Activated CD8-positive, alpha-beta memory T cell treated with anti-CD3 and anti-CD28 coated beads for 4 hours (primary cell): Measurements from ENCODE around the gene IP6K3.

Experiments used
- DNase-seq, 2 donors: peaks; one replicate each; pipeline ENCODE4 v3.0.0-alpha.2; 2020; ENCODE audit warnings: low read depth in 2 of 2

The IP6K3 gene

DNA sequence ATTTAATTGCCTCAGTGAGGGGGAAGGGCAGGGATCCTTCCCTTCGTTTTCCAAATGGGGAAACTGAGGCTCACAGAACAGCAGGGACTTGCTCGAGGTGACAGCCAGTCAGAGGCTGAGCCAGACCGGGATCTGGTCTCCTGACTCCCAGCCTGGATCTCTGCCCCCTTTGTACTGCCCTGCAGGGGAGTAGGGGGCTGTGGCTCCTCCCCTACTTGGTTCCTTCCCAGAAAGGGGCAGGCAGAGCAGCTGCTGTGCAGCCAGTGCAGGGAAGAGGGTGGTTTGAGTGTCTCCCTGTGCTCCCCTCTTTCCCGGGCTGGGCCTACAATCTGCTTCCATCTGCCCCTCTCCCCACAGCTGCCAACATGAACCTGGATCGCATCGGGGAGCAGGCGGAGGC, 72.9 kb downstream of the IP6K3 start:
- DNase-seq: no peak

DNA sequence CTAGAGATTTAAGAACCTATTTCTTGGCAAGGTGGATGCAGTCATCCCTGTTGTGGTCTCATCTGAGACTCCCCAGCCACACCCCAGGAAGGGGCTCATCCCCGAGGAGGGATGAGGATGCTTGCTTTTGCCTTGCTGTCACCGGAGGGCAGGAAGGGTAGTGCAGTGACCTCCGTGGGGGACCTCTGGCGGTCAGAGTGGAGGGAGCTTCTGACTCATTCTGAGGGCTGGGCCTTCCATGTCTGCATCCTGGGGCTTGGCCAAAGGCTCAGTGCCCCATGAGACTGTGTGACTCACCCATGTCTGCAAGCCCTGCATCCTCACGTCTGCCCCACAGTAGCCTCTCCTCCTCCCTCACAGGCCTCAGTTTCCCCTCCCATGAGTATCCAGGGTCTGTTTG, 73.9 kb downstream of the IP6K3 start:
- DNase-seq: no peak

- no peak for DNase-seq
Observed at GRCh38 chr6:33671744-33672072, 75.0 kb downstream of the IP6K3 start.
